Measurements from ENCODE around the gene NOTCH2. TPM values are rescaled to one million over a fixed set of nuclear protein-coding genes. Genes with fewer than 3 reads are reported as not detected.
"Not testable (repeated sequence)": the region's sequence is repeated elsewhere in the genome, so short reads cannot be mapped to it uniquely, and the experiment has no call there.

Gene NOTCH2
- 100 to 1,000 TPM; 142 to 169 (median 168) TPM for polyA plus RNA-seq (ENCODE audit: insufficient read length in 3 of 3)
- long read RNA-seq, donor 1, partial matches to known transcripts = 11 of 11 reads
- long read RNA-seq, donor 1, other reads (novel, unspliced or antisense) = 0 of 11 reads
- long read RNA-seq, donor 2, full-length matches to known transcripts = 1 of 6 reads
- long read RNA-seq, donor 2, partial matches to known transcripts = 5 of 6 reads
- long read RNA-seq, donor 2, other reads (novel, unspliced or antisense) = 0 of 6 reads
- long read RNA-seq, donor 3, full-length matches to known transcripts = 6 of 54 reads
- long read RNA-seq, donor 3, partial matches to known transcripts = 48 of 54 reads
- long read RNA-seq, donor 3, other reads (novel, unspliced or antisense) = 0 of 54 reads
- long read RNA-seq, donor 4, partial matches to known transcripts = 27 of 27 reads
- long read RNA-seq, donor 4, other reads (novel, unspliced or antisense) = 0 of 27 reads
- long read RNA-seq, donor 5 = 0 reads
- long read RNA-seq, donor 6, full-length matches to known transcripts = 2 of 39 reads
- long read RNA-seq, donor 6, partial matches to known transcripts = 37 of 39 reads
- long read RNA-seq, donor 6, other reads (novel, unspliced or antisense) = 0 of 39 reads
- long read RNA-seq, donor 7, full-length matches to known transcripts = 3 of 35 reads
- long read RNA-seq, donor 7, partial matches to known transcripts = 32 of 35 reads
- long read RNA-seq, donor 7, other reads (novel, unspliced or antisense) = 0 of 35 reads
- long read RNA-seq, donor 8, full-length matches to known transcripts = 4 of 33 reads
- long read RNA-seq, donor 8, partial matches to known transcripts = 29 of 33 reads
- long read RNA-seq, donor 8, other reads (novel, unspliced or antisense) = 0 of 33 reads
- long read RNA-seq, donor 9, full-length matches to known transcripts = 2 of 45 reads
- long read RNA-seq, donor 9, partial matches to known transcripts = 43 of 45 reads
- long read RNA-seq, donor 9, other reads (novel, unspliced or antisense) = 0 of 45 reads
- long read RNA-seq, donor 10, partial matches to known transcripts = 22 of 22 reads
- long read RNA-seq, donor 10, other reads (novel, unspliced or antisense) = 0 of 22 reads
- long read RNA-seq, donor 11, full-length matches to known transcripts = 6 of 79 reads
- long read RNA-seq, donor 11, partial matches to known transcripts = 73 of 79 reads
- long read RNA-seq, donor 11, other reads (novel, unspliced or antisense) = 0 of 79 reads
- long read RNA-seq, donor 12, full-length matches to known transcripts = 1 of 1 reads
- long read RNA-seq, donor 12, partial matches to known transcripts = 0 of 1 reads
- long read RNA-seq, donor 12, other reads (novel, unspliced or antisense) = 0 of 1 reads
- long read RNA-seq, donor 13, full-length matches to known transcripts = 4 of 65 reads
- long read RNA-seq, donor 13, partial matches to known transcripts = 61 of 65 reads
- long read RNA-seq, donor 13, other reads (novel, unspliced or antisense) = 0 of 65 reads
- long read RNA-seq, donor 14, full-length matches to known transcripts = 1 of 19 reads
- long read RNA-seq, donor 14, partial matches to known transcripts = 18 of 19 reads
- long read RNA-seq, donor 14, other reads (novel, unspliced or antisense) = 0 of 19 reads
- long read RNA-seq, donor 15, full-length matches to known transcripts = 2 of 30 reads
- long read RNA-seq, donor 15, partial matches to known transcripts = 28 of 30 reads
- long read RNA-seq, donor 15, other reads (novel, unspliced or antisense) = 0 of 30 reads
- long read RNA-seq, donor 16, full-length matches to known transcripts = 9 of 313 reads
- long read RNA-seq, donor 16, partial matches to known transcripts = 304 of 313 reads
- long read RNA-seq, donor 16, other reads (novel, unspliced or antisense) = 0 of 313 reads

GRCh38 chr1:120069067-120069919, at the start of gene NOTCH2:
NOTCH2 (minus strand) TSS chr1:120069662; CDS start chr1:120069406, 256 bp downstream.
- peak in 6 of 11 donors; percentile 0 to 19 (median 9) for DNase-seq (ENCODE audit: extremely low read depth in 1 of 11, low read depth in 9 of 11, low spot score in 4 of 11)

GRCh38 chr1:120117371-120118177, 48.1 kb upstream of the NOTCH2 start:
- peak in 1 of 11 donors; percentile 51 for DNase-seq (ENCODE audit: extremely low read depth in 1 of 11, low read depth in 9 of 11, low spot score in 4 of 11)

GRCh38 chr1:120116094-120116493, 46.6 kb upstream of the NOTCH2 start:
- not testable (repeated sequence) for DNase-seq (ENCODE audit: extremely low read depth in 1 of 11, low read depth in 9 of 11, low spot score in 4 of 11)

- not testable (repeated sequence) for DNase-seq (ENCODE audit: extremely low read depth in 1 of 11, low read depth in 9 of 11, low spot score in 4 of 11)
These were observed 43.7 kb upstream of the NOTCH2 start for GRCh38 chr1:120113134-120113533.

GRCh38 chr1:120112212-120112611, 42.8 kb upstream of the NOTCH2 start:
- not testable (repeated sequence) for DNase-seq (ENCODE audit: extremely low read depth in 1 of 11, low read depth in 9 of 11, low spot score in 4 of 11)

- DNase-seq (ENCODE audit: extremely low read depth in 1 of 11, low read depth in 9 of 11, low spot score in 4 of 11) = not testable (repeated sequence)
These were observed 42.3 kb upstream of the NOTCH2 start for GRCh38 chr1:120111771-120112170.

GRCh38 chr1:120111008-120111407, 41.5 kb upstream of the NOTCH2 start:
- not testable (repeated sequence) for DNase-seq (ENCODE audit: extremely low read depth in 1 of 11, low read depth in 9 of 11, low spot score in 4 of 11)

- not testable (repeated sequence) for DNase-seq (ENCODE audit: extremely low read depth in 1 of 11, low read depth in 9 of 11, low spot score in 4 of 11)
These were observed 40.2 kb upstream of the NOTCH2 start for GRCh38 chr1:120109656-120110055.

- not testable (repeated sequence) for DNase-seq (ENCODE audit: extremely low read depth in 1 of 11, low read depth in 9 of 11, low spot score in 4 of 11)
These were observed 39.7 kb upstream of the NOTCH2 start for GRCh38 chr1:120109180-120109579.

GRCh38 chr1:120105288-120105687, 35.8 kb upstream of the NOTCH2 start:
- not testable (repeated sequence) for DNase-seq (ENCODE audit: extremely low read depth in 1 of 11, low read depth in 9 of 11, low spot score in 4 of 11)

GRCh38 chr1:120103768-120104167, 34.3 kb upstream of the NOTCH2 start:
- DNase-seq (ENCODE audit: extremely low read depth in 1 of 11, low read depth in 9 of 11, low spot score in 4 of 11) = not testable (repeated sequence)

- DNase-seq (ENCODE audit: extremely low read depth in 1 of 11, low read depth in 9 of 11, low spot score in 4 of 11) = not testable (repeated sequence)
These were observed 32.1 kb upstream of the NOTCH2 start for GRCh38 chr1:120101593-120101992.

GRCh38 chr1:120100590-120100989, 31.1 kb upstream of the NOTCH2 start:
- not testable (repeated sequence) for DNase-seq (ENCODE audit: extremely low read depth in 1 of 11, low read depth in 9 of 11, low spot score in 4 of 11)

GRCh38 chr1:120098986-120099759, 29.7 kb upstream of the NOTCH2 start:
- DNase-seq (ENCODE audit: extremely low read depth in 1 of 11, low read depth in 9 of 11, low spot score in 4 of 11) = not testable (repeated sequence)

- not testable (repeated sequence) for DNase-seq (ENCODE audit: extremely low read depth in 1 of 11, low read depth in 9 of 11, low spot score in 4 of 11)
These were observed 27.6 kb upstream of the NOTCH2 start for GRCh38 chr1:120096981-120097545.
